GM12878 (cell line): ENCODE results near the gene EPB41L4A. TPM values are rescaled to one million over a fixed set of nuclear protein-coding genes. Genes with fewer than 3 reads are reported as not detected.
A peak's percentile ranks its signal among the peaks of the same experiment; 100 is the strongest.

Experiments used
- ATAC-seq: fragments of 200-7000 bp; cut with Tn5 transposase; 3 replicates; pipeline ENCODE4 v1.9.1; 2020; ENCODE audit warnings: mild to moderate bottlenecking, moderate library complexity
- BruUV-seq: library from RNA; stranded (reverse); fragments of 400-500 nt; replicated peaks from 2 replicates; lab custom pipeline; 2021; lab: Mats Ljungman, UMichigan
- CTCF ChIA-PET: fragments of 300-600 bp; sonication (Branson Sonifier 250); formaldehyde crosslinking; extraction: SDS; loops from one replicate; lab custom pipeline; 2021; ENCODE audit warnings: inconsistent platforms; lab: Yijun Ruan, JAX
- POLR2A ChIA-PET: fragments of 350-600 bp; formaldehyde crosslinking; extraction: SDS; loops from one replicate; lab custom pipeline; 2021; ENCODE audit warnings: inconsistent platforms; lab: Charles Lee
- RAD21 ChIA-PET: fragments of 300-600 bp; sonication (Branson Sonifier 250); formaldehyde crosslinking; loops from one replicate; lab custom pipeline; 2023; ENCODE audit warnings: antibody characterized with exemption; ENCODE audit not compliant: unreplicated experiment; lab: Charles Lee
- SMC1A ChIA-PET: fragments of 300-600 bp; sonication (Branson Sonifier 250); formaldehyde crosslinking; loops from one replicate; lab custom pipeline; 2023; ENCODE audit not compliant: unreplicated experiment, uncharacterized antibody; lab: Charles Lee
- DNase-seq: peaks from one replicate; pipeline ENCODE4 v3.0.0-alpha.2; 2011; ENCODE audit warnings: low read depth, low spot score
- FAIRE-seq: peaks from 3 replicates; lab custom pipeline; 2011; peaks lifted over from hg19 to GRCh38; lab: Jason Lieb, UNC
- H2AFZ ChIP-seq: 2 replicates; pipeline ENCODE4 v1.6.0; 2011; ENCODE audit warnings: low read depth, low read length, control low read depth; ENCODE audit not compliant: control insufficient read depth
- H3K27ac ChIP-seq: 2 replicates; pipeline ENCODE4 v1.5.1; 2011; ENCODE audit warnings: control low read depth; ENCODE audit not compliant: control insufficient read depth, insufficient read depth
- H3K27me3 ChIP-seq, 2 experiments: replicated peaks in 1 of 2; 2 replicates each; pipeline versions ENCODE4 v1.6.0 to v1.6.1; 2011; ENCODE audit warnings: low read length in 1 of 2; ENCODE audit not compliant: control insufficient read depth in 2 of 2, insufficient read depth in 2 of 2
- H3K36me3 ChIP-seq, 2 experiments: 2 replicates each; pipeline ENCODE4 v1.5.1; 2011; ENCODE audit warnings: low read length in 1 of 2; ENCODE audit not compliant: control insufficient read depth in 2 of 2, insufficient read depth in 2 of 2
- H3K4me1 ChIP-seq: 2 replicates; pipeline ENCODE4 v1.6.1; 2011; ENCODE audit warnings: mild to moderate bottlenecking, low read length, moderate library complexity, mixed read lengths; ENCODE audit not compliant: control insufficient read depth, insufficient read depth
- H3K4me2 ChIP-seq: 2 replicates; pipeline ENCODE4 v1.6.0; 2011; ENCODE audit warnings: control low read depth; ENCODE audit not compliant: control insufficient read depth, insufficient read depth
- H3K4me3 ChIP-seq: fragments of 200-600 bp; sonication (generic); 2 replicates; pipeline ENCODE4 v1.5.1; 2016
- H3K79me2 ChIP-seq: 2 replicates; pipeline ENCODE4 v1.6.0; 2011; ENCODE audit warnings: low read length; ENCODE audit not compliant: control insufficient read depth, insufficient read depth
- H3K9ac ChIP-seq: 2 replicates; pipeline ENCODE4 v1.8.0; 2011; ENCODE audit warnings: low read length, control low read depth, mixed read lengths; ENCODE audit not compliant: control insufficient read depth, insufficient read depth
- H3K9me3 ChIP-seq: replicated peaks from 3 replicates; pipeline ENCODE4 v1.5.1; 2011; ENCODE audit warnings: mild to moderate bottlenecking, low read length; ENCODE audit not compliant: control insufficient read depth, insufficient read depth
- H4K20me1 ChIP-seq: 2 replicates; pipeline ENCODE4 v1.6.0; 2011; ENCODE audit not compliant: control insufficient read depth, insufficient read depth
- BCL11A ChIP-seq: IDR thresholded peaks from 2 replicates; pipeline ENCODE4 v1.6.1; 2011; ENCODE audit warnings: low read depth, low read length
- MEF2A ChIP-seq: IDR thresholded peaks from 2 replicates; pipeline ENCODE4 v1.6.1; 2011; ENCODE audit warnings: low read depth, mild to moderate bottlenecking, low read length, moderate library complexity; ENCODE audit not compliant: insufficient read depth
- PAX5 ChIP-seq: IDR thresholded peaks from 2 replicates; pipeline ENCODE4 v1.6.1; 2011; ENCODE audit warnings: low read depth, low read length, borderline replicate concordance
- POU2F2 ChIP-seq: IDR thresholded peaks from 3 replicates; pipeline ENCODE4 v1.6.1; 2011; ENCODE audit warnings: low read depth, mild to moderate bottlenecking, low read length, borderline replicate concordance
- SMC3 ChIP-seq: IDR thresholded peaks from 2 replicates; pipeline ENCODE4 v1.6.1; 2011; ENCODE audit warnings: low read length, improper control_type of control experiment, borderline replicate concordance
- SP1 ChIP-seq: IDR thresholded peaks from one replicate; pipeline ENCODE4 v1.6.1; 2011; ENCODE audit warnings: low read depth, low read length
- TARDBP ChIP-seq: IDR thresholded peaks from 2 replicates; pipeline ENCODE4 v1.6.1; 2016; ENCODE audit warnings: borderline replicate concordance
- ZNF274 ChIP-seq: IDR thresholded peaks from one replicate; pipeline ENCODE4 v1.8.0; 2011; ENCODE audit not compliant: insufficient read length, insufficient read depth
- WGBS: methylation state at CpG from one replicate; pipeline ENCODE4 v1.1.6; 2016; ENCODE audit warnings: low lambda C conversion rate; ENCODE audit not compliant: insufficient replicate concordance, insufficient coverage; ENCODE audit errors: missing lambda C conversion rate; 5-methylcytosine and 5-hydroxymethylcytosine counted together
- in situ Hi-C: fragments of 300-500 bp; cut with MboI; formaldehyde crosslinking; loops from 9 replicates; pipeline ENCODE4 v1.14.3; 2018; ENCODE audit warnings: mixed read lengths
- intact Hi-C: fragments of 100-400 bp; cut with micrococcal nuclease; formaldehyde crosslinking; loops from one replicate; pipeline ENCODE4 v1.14.2; 2022; ENCODE audit not compliant: unreplicated experiment
- polyA plus RNA-seq, 11 experiments: library from polyadenylated mRNA; depleted of rRNA in 4 of 11; unstranded in 6 of 11; stranded (reverse) in 5 of 11; fragments of >200 nt; fragmentation: Nextera tagmentation in 4 of 11; fragmentation: Illumina TruSeq in 1 of 11; extraction: Ambion mirVana in 4 of 11; extraction: Trizol in 1 of 11; gene quantifications; 1 replicate in 1 of 11; 2 replicates in 10 of 11; pipeline versions ENCODE4 v1.2.1 to v1.2.3, GENCODE V29; 2011 to 2016; ENCODE audit warnings: inconsistent platforms in 2 of 11, missing spikeins in 2 of 11, low read depth in 1 of 11
- total RNA-seq, 4 experiments: library from RNA; depleted of rRNA in 3 of 4; stranded (reverse); fragments of >200 nt in 3 of 4; fragmentation: Illumina TruSeq in 1 of 4; extraction: Trizol in 1 of 4; gene quantifications; 2 replicates each; pipeline versions ENCODE4 v1.2.1 to v1.2.3, GENCODE V29; 2013 to 2021
- TF ChIP-seq, protein P1 (sequence below): IDR thresholded peaks from 2 replicates; pipeline ENCODE4 v1.6.1; 2011; ENCODE audit warnings: low read depth, mild to moderate bottlenecking, low read length, moderate library complexity, borderline replicate concordance; ENCODE audit errors: extremely low read depth
- TF ChIP-seq, protein P2 (sequence below): fragments of 450-650 bp; IDR thresholded peaks from 2 replicates; pipeline ENCODE4 v1.6.1; 2017; ENCODE audit warnings: antibody characterized with exemption, mild to moderate bottlenecking, moderate library complexity
- TF ChIP-seq, protein P3 (sequence below): fragments of 450-650 bp; IDR thresholded peaks from 2 replicates; pipeline ENCODE4 v1.6.1; 2017; ENCODE audit warnings: low read depth, mild to moderate bottlenecking, moderate library complexity
- TF ChIP-seq, protein P4 (sequence below): fragments of 450-650 bp; IDR thresholded peaks from 2 replicates; pipeline ENCODE4 v1.6.1; 2017; ENCODE audit warnings: borderline replicate concordance
- TF ChIP-seq, protein P5 (sequence below): fragments of 450-650 bp; formaldehyde crosslinking; IDR thresholded peaks from 2 replicates; pipeline ENCODE4 v1.4.0; 2022; ENCODE audit warnings: mild to moderate bottlenecking, moderate library complexity

The EPB41L4A gene
- total and polyA plus RNA-seq, 10 of the 15 experiments (the other 5 are each of a cell fraction or from before 2014, with no cell fraction given), result 0.10 to 0.67 (median 0.30) TPM

DNA sequence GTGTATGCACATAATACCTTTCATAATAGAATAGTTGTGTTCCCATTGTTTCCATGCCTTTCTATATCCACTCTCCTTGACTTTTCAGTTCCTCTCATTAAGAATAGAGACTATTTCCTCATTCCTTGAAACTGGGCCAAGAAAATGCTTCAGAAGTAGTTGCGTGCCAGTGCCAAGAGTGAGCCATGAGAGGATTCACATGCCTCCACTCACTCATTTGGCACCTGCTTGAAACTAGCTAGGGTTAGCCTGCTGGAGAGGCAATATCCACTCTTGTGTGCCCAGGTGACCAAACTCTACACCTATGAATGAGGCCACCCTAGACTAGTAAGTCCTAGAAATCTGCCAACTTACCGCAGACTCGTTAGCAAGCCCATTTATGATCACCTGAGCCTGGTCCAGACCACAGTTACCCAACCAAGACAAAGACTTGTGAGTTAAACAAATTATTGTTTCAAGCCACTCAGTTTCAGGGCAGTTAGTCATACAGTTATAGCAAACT is 276.3 kb downstream of the EPB41L4A start:
- intact Hi-C loops (loop anchor here (5.0 kb wide), 1 partner anchor 36 kb away; no protein-coding TSS in a partner anchor), in situ Hi-C loops (loop anchor here (10.0 kb wide), 1 partner anchor 978 kb away; no protein-coding TSS in a partner anchor)
- H2AFZ ChIP-seq, result no peak overlapping the region
- no TSS peak for BruUV-seq
- no peak overlapping the region for H3K4me2 ChIP-seq
- peak; percentile 77 for DNase-seq
- CTCF ChIA-PET, result interaction anchor here (0.6 to 5.9 kb wide), 7 partner anchors 8 to 609 kb away, joined by 3 to 108 read pairs (median 3); no protein-coding TSS in a partner anchor
- WGBS, result 23% methylated on average over 3 of the region's 3 CpGs
- no peaks in the 10 kb centered on the region for H3K79me2 ChIP-seq
- ATAC-seq, result peak; percentile 82
- H3K4me1 ChIP-seq, result peaks cover 13% of the 10 kb centered on the region; the same call in 1 of the 2 replicates
- FAIRE-seq, result no peak
- no peaks in the 10 kb centered on the region for H3K36me3 ChIP-seq
- SMC1A ChIA-PET, result interaction anchor here (0.8 to 6.8 kb wide), 10 partner anchors 8 to 611 kb away, joined by 3 to 93 read pairs (median 4); no protein-coding TSS in a partner anchor
- H4K20me1 ChIP-seq, result no peaks in the 10 kb centered on the region
- H3K27ac ChIP-seq, result no peak overlapping the region
- no peaks in the 10 kb centered on the region; the same call in 2 of the 3 replicates for H3K9me3 ChIP-seq
- no peaks in the 10 kb centered on the region for H3K27me3 ChIP-seq
- RAD21 ChIA-PET, result interaction anchor here (0.9 to 5.2 kb wide), 5 partner anchors 23 to 629 kb away, joined by 3 to 62 read pairs (median 4); no protein-coding TSS in a partner anchor
- no peak overlapping the region for H3K4me3 ChIP-seq
- POLR2A ChIA-PET, result no interaction called here
- H3K9ac ChIP-seq, result no peak overlapping the region
- TF ChIP-seq, protein P1, sequence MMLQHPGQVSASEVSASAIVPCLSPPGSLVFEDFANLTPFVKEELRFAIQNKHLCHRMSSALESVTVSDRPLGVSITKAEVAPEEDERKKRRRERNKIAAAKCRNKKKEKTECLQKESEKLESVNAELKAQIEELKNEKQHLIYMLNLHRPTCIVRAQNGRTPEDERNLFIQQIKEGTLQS, result no peak
- TF ChIP-seq ZNF274 (no peak), PAX5 (peak; percentile 85; the same call in 1 of the 2 replicates), SMC3 (0 out of 2 replicates have a peak, but pooled peaks have one; percentile 21), BCL11A (peak; percentile 88), POU2F2 (0 out of 3 replicates have a peak, but pooled peaks have one; percentile 17), SP1 (no peak), MEF2A (no peak), TARDBP (no peak)
- TF ChIP-seq, protein P2, sequence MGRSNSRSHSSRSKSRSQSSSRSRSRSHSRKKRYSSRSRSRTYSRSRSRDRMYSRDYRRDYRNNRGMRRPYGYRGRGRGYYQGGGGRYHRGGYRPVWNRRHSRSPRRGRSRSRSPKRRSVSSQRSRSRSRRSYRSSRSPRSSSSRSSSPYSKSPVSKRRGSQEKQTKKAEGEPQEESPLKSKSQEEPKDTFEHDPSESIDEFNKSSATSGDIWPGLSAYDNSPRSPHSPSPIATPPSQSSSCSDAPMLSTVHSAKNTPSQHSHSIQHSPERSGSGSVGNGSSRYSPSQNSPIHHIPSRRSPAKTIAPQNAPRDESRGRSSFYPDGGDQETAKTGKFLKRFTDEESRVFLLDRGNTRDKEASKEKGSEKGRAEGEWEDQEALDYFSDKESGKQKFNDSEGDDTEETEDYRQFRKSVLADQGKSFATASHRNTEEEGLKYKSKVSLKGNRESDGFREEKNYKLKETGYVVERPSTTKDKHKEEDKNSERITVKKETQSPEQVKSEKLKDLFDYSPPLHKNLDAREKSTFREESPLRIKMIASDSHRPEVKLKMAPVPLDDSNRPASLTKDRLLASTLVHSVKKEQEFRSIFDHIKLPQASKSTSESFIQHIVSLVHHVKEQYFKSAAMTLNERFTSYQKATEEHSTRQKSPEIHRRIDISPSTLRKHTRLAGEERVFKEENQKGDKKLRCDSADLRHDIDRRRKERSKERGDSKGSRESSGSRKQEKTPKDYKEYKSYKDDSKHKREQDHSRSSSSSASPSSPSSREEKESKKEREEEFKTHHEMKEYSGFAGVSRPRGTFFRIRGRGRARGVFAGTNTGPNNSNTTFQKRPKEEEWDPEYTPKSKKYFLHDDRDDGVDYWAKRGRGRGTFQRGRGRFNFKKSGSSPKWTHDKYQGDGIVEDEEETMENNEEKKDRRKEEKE, result no peak
- TF ChIP-seq, protein P3, sequence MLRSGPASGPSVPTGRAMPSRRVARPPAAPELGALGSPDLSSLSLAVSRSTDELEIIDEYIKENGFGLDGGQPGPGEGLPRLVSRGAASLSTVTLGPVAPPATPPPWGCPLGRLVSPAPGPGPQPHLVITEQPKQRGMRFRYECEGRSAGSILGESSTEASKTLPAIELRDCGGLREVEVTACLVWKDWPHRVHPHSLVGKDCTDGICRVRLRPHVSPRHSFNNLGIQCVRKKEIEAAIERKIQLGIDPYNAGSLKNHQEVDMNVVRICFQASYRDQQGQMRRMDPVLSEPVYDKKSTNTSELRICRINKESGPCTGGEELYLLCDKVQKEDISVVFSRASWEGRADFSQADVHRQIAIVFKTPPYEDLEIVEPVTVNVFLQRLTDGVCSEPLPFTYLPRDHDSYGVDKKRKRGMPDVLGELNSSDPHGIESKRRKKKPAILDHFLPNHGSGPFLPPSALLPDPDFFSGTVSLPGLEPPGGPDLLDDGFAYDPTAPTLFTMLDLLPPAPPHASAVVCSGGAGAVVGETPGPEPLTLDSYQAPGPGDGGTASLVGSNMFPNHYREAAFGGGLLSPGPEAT, result peak; percentile 33; the same call in 1 of the 2 replicates
- TF ChIP-seq, protein P4, sequence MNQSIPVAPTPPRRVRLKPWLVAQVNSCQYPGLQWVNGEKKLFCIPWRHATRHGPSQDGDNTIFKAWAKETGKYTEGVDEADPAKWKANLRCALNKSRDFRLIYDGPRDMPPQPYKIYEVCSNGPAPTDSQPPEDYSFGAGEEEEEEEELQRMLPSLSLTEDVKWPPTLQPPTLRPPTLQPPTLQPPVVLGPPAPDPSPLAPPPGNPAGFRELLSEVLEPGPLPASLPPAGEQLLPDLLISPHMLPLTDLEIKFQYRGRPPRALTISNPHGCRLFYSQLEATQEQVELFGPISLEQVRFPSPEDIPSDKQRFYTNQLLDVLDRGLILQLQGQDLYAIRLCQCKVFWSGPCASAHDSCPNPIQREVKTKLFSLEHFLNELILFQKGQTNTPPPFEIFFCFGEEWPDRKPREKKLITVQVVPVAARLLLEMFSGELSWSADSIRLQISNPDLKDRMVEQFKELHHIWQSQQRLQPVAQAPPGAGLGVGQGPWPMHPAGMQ, result no peak
- TF ChIP-seq, protein P5, sequence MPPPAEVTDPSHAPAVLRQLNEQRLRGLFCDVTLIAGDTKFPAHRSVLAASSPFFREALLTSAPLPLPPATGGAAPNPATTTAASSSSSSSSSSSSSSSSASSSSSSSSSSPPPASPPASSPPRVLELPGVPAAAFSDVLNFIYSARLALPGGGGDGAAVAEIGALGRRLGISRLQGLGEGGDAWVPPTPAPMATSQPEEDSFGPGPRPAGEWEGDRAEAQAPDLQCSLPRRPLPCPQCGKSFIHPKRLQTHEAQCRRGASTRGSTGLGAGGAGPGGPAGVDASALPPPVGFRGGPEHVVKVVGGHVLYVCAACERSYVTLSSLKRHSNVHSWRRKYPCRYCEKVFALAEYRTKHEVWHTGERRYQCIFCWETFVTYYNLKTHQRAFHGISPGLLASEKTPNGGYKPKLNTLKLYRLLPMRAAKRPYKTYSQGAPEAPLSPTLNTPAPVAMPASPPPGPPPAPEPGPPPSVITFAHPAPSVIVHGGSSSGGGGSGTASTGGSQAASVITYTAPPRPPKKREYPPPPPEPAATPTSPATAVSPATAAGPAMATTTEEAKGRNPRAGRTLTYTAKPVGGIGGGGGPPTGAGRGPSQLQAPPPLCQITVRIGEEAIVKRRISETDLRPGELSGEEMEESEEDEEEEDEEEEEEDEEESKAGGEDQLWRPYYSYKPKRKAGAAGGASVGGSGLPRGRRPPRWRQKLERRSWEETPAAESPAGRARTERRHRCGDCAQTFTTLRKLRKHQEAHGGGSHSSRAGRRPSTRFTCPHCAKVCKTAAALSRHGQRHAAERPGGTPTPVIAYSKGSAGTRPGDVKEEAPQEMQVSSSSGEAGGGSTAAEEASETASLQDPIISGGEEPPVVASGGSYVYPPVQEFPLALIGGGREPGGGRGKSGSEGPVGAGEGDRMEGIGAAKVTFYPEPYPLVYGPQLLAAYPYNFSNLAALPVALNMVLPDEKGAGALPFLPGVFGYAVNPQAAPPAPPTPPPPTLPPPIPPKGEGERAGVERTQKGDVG (CRISPR knock-in tag), result no peak
